ENCODE data around the gene SBF2. TPM values are rescaled to one million over a fixed set of nuclear protein-coding genes. Genes with fewer than 3 reads are reported as not detected.
"Not testable (repeated sequence)": the region's sequence is repeated elsewhere in the genome, so short reads cannot be mapped to it uniquely, and the experiment has no call there.

Gene SBF2
- total RNA-seq, 4 donors from 2014 or later = 29.7 to 60.4 (median 36.0) TPM

DNA sequence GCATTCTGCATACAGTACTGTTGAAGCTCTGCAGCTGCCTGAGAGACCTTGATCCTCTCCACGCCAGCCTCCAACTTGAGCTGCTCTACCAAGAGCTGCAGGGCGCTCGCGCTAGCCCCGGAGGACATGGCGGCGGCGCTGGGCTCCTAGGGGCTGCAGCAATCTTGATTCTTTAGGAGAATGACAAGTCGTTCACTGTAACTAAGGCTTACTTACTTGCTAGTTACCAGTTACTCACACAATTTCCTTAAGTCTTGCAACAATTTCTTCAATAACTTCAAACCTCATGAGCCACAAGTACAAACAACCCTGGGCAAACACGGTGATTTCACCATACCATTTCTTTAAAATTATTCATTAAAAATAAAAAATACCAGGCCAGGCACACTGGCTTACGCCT lies 21.9 kb downstream of the SBF2 start:
- no peak overlapping the region for H3K4me3 ChIP-seq (ENCODE audit: low read depth, poor library complexity, severe bottlenecking)
- TF ChIP-seq POLR2A (IDR thresholded peaks at IDR 0.05) = no peak
- TF ChIP-seq CTCF (IDR thresholded peaks at IDR 0.05) = no peak
- no peak for DNase-seq (ENCODE audit: low spot score in 2 of 2)
- WGBS, 2 donors = 91 to 95% methylated on average over 3 to 11 of the region's 11 CpGs
- intact Hi-C loops (cut with DNase I; ENCODE audit: low total_unique reads) = loop anchor here (10.0 kb wide), 1 partner anchor 1083 kb away; the partner anchor contains the start of gene CSNK2A3

- WGBS, 2 donors = 52 to 59% methylated on average over 5 of the region's 5 CpGs
Measured at GRCh38 chr11:10268746-10269488, 25.1 kb downstream of the SBF2 start.

DNA sequence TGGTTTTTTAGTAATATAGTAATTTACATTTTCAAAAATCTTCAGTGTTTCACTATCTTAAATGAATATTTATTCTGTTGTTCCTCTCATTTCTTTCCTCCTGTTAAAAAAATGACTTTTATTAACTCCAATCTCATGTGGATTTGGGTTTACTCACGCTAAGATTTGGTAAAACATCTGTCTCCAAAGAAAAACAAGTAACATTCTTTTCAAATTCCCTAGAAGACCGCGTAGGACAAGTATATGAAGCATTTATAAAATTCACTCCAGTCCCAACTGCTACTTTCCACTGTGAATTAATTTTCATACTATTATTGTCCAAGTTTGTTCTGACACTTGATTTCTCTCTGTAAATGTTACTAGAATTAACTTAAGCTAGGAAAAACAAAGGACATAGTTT lies 26.2 kb downstream of the SBF2 start:
- DNase-seq (ENCODE audit: low spot score in 2 of 2) = no peak
- TF ChIP-seq POLR2A (IDR thresholded peaks at IDR 0.05) (no peak), CTCF (IDR thresholded peaks at IDR 0.05) (no peak)
- 80 to 81% methylated on average over 3 of the region's 3 CpGs for WGBS, 2 donors
- intact Hi-C loops (cut with DNase I; ENCODE audit: low total_unique reads) = no loop called here
- no peak overlapping the region for H3K4me3 ChIP-seq (ENCODE audit: low read depth, poor library complexity, severe bottlenecking)

More at GRCh38 chr11:10268746-10269488, 25.1 kb downstream of the SBF2 start:
- DNase-seq (ENCODE audit: low spot score in 2 of 2) = no peak
- TF ChIP-seq CTCF (IDR thresholded peaks at IDR 0.05) (no peak), POLR2A (IDR thresholded peaks at IDR 0.05) (no peak)
- intact Hi-C loops (cut with DNase I; ENCODE audit: low total_unique reads) = no loop called here
- no peak overlapping the region for H3K4me3 ChIP-seq (ENCODE audit: low read depth, poor library complexity, severe bottlenecking)

DNA sequence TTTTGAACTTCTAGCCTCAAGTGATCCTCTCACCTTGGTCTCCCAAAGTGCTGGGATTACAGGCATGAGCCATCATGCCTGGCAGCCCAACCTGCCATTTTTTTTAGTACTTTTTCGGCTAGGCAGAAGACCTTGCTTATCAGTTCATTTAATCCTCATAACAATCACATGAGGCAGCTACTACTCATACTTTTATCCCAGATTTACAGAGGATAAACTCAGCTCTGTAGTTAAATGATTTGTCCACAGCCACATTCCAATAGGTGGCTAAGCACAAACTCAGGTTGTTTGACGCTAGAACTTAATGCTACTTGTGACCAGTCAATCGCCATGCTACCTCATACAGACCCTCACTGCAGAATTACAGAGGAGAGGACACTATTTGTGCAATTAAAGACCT lies 28.1 kb downstream of the SBF2 start:
- intact Hi-C loops (cut with DNase I; ENCODE audit: low total_unique reads) = no loop called here
- no peak for DNase-seq (ENCODE audit: low spot score in 2 of 2)
- H3K4me3 ChIP-seq (ENCODE audit: low read depth, poor library complexity, severe bottlenecking) = no peak overlapping the region
- WGBS, 2 donors = 91 to 93% methylated on average over 3 of the region's 3 CpGs
- TF ChIP-seq POLR2A (IDR thresholded peaks at IDR 0.05) (no peak), CTCF (IDR thresholded peaks at IDR 0.05) (no peak)

DNA sequence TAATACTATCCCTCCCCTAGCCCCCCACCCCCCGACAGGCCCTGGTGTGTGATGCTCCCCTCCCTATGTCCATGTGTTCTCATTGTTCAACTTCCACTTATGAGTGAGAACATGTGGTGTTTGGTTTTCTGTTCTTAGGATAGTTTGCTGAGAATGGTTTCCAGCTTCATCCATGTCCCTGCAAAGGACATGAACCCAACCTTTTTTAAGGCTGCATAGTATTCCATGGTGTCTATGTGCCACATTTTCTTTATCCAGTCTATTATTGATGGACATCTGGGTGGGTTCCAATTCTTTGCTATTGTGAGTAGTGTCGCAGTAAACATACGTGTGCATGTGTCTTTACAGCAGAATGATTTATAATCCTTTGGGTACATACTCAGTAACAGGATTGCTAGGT lies 29.3 kb downstream of the SBF2 start:
- intact Hi-C loops (cut with DNase I; ENCODE audit: low total_unique reads); H3K4me3 ChIP-seq (ENCODE audit: low read depth, poor library complexity, severe bottlenecking); DNase-seq (ENCODE audit: low spot score in 2 of 2): not testable (repeated sequence)
- 87 to 93% methylated on average over 3 of the region's 3 CpGs for WGBS, 2 donors

DNA sequence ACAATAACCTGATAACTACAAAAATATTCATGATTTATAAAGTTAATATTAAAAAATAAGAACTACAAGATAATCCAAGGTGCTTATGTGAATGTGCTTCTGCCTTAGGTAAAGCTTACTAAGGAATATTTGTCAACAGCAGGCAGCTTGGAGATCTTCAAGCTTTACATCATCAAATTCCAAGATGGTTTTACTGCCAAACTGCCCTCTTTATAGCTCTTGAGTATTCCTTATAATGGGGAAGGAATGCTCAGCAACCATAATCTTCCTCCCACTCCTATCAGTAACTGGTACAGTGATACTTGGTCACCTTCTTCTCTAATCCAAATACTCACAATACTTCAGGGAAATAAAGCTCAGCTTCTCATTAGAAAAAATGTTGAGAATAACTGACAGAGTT lies 30.1 kb downstream of the SBF2 start:
- DNase-seq (ENCODE audit: low spot score in 2 of 2) = no peak
- TF ChIP-seq POLR2A (IDR thresholded peaks at IDR 0.05) = no peak
- TF ChIP-seq CTCF (IDR thresholded peaks at IDR 0.05) = no peak
- no peak overlapping the region for H3K4me3 ChIP-seq (ENCODE audit: low read depth, poor library complexity, severe bottlenecking)
- intact Hi-C loops (cut with DNase I; ENCODE audit: low total_unique reads) = no loop called here

All from lower leg skin (tissue), 4 donors.